Measurements from ENCODE around the gene ARRB2. TPM values are rescaled to one million over a fixed set of nuclear protein-coding genes. Genes with fewer than 3 reads are reported as not detected.

ARRB2 gene
- total and polyA plus RNA-seq, 2 of the 8 experiments (the other 6 are each of a cell fraction or from before 2014, with no cell fraction given): 72.4 to 101 TPM

- no peak overlapping the region for H2BK5ac ChIP-seq (ENCODE audit: low read depth, low read length)
- no peak overlapping the region for H3K56ac ChIP-seq (replicated peaks; ENCODE audit: insufficient read length, low read depth, low read length)
- H3K27ac ChIP-seq (ENCODE audit: low read depth, low read length): no peak overlapping the region
- 0 out of 2 replicates have a peak overlapping the region, but pooled peaks have one; percentile 29 for H2BK15ac ChIP-seq (ENCODE audit: low read length)
- POLR2A ChIA-PET (ENCODE audit: partially characterized antibody): interaction anchor here (0.5 to 1.7 kb wide), 2 partner anchors 9 to 18 kb away, joined by 3 read pairs; partner anchors contain the start of gene MED11
- H2BK20ac ChIP-seq (ENCODE audit: low read length): no peak overlapping the region
- H3K4me1 ChIP-seq (replicated peaks in 1 of 4; ENCODE audit: control insufficient read depth in 3 of 4, insufficient read depth in 4 of 4, low read length in 3 of 4): peaks cover 0 to 7% (median 6%) of the 10 kb centered on the region in 4 experiments; a peak in 4 of 7 replicates
- no peak overlapping the region for H2BK12ac ChIP-seq (ENCODE audit: low read depth, low read length)
- CTCF ChIA-PET (ENCODE audit: partially characterized antibody): interaction anchor here (1.2 kb wide), 1 partner anchor 78 kb away, joined by 3 read pairs; no protein-coding TSS in a partner anchor
- H2AK5ac ChIP-seq (ENCODE audit: low read depth, low read length): no peak overlapping the region
- H2BK120ac ChIP-seq (replicated peaks; ENCODE audit: low read depth, low read length): no peak overlapping the region
- H3K4ac ChIP-seq (replicated peaks; ENCODE audit: insufficient read length, low read depth, low read length): no peak overlapping the region
- H4K8ac ChIP-seq (ENCODE audit: extremely low read depth, insufficient read depth, low read length): no peak overlapping the region
- DNase-seq (ENCODE audit: low read depth in 1 of 2, low spot score in 2 of 2): no peak
- peaks cover 6% of the 10 kb centered on the region for H3K23me2 ChIP-seq (ENCODE audit: low read depth, low read length)
- peaks cover 7% of the 10 kb centered on the region; the same call in 1 of the 2 replicates for H3K79me1 ChIP-seq (ENCODE audit: low read depth, low read length)
- H4K5ac ChIP-seq (ENCODE audit: insufficient read length, low read depth, low read length): no peak overlapping the region
- H3K9ac ChIP-seq (replicated peaks in 1 of 4; ENCODE audit: extremely low read depth in 1 of 4, low read depth in 3 of 4, low read length in 3 of 4): no peak overlapping the region
- no peak for FAIRE-seq
- 91% methylated on average over 3 of the region's 3 CpGs; no CpG with 5 or more reads in 1 of the 2 experiments for WGBS, 2 experiments (ENCODE audit: extremely low coverage in 1 of 2, insufficient coverage in 1 of 2, insufficient read length in 1 of 2, insufficient replicate concordance in 2 of 2, low coverage in 1 of 2, low lambda C conversion rate in 2 of 2, missing lambda C conversion rate in 1 of 2)
- no peak overlapping the region for H2AFZ ChIP-seq (ENCODE audit: low read length)
- H4K20me1 ChIP-seq (replicated peaks in 1 of 2; ENCODE audit: control insufficient read depth in 1 of 2, insufficient read depth in 2 of 2, low read length in 2 of 2): peaks cover 0 to 7% of the 10 kb centered on the region in 2 experiments
- H3K27me3 ChIP-seq (replicated peaks in 1 of 4; ENCODE audit: control insufficient read depth in 3 of 4, extremely low read depth in 1 of 4, insufficient read depth in 3 of 4, low read length in 3 of 4): no peaks in the 10 kb centered on the region
- H3K14ac ChIP-seq (ENCODE audit: insufficient read length): no peak overlapping the region
- peaks cover 0 to 10% (median 6%) of the 10 kb centered on the region in 4 experiments; a peak in 6 of 8 replicates for H3K36me3 ChIP-seq (ENCODE audit: control insufficient read depth in 2 of 4, insufficient read depth in 4 of 4, low read length in 3 of 4)
- H3K18ac ChIP-seq (ENCODE audit: extremely low read depth, low read length): no peak overlapping the region
- H3K4me2 ChIP-seq (ENCODE audit: insufficient read depth in 1 of 2, low read depth in 2 of 2, low read length in 2 of 2): no peak overlapping the region; a peak in 1 of 4 replicates
- H3K9me3 ChIP-seq (ENCODE audit: insufficient read depth in 2 of 2, low read depth in 1 of 2, low read length in 1 of 2): 0 out of 4 replicates have a peak, but pooled peaks cover 0 to 3% of the 10 kb centered on the region in 2 experiments
- no peak overlapping the region for H4K91ac ChIP-seq (replicated peaks; ENCODE audit: insufficient read length, low read length)
- H3K4me3 ChIP-seq (ENCODE audit: extremely low read depth in 1 of 4, insufficient read depth in 2 of 4, low read depth in 3 of 4, low read length in 4 of 4): no peak overlapping the region
- H3K23ac ChIP-seq (ENCODE audit: insufficient read length): no peak overlapping the region
- H3K79me2 ChIP-seq (ENCODE audit: control insufficient read depth in 1 of 2, insufficient read depth in 2 of 2, low read length in 2 of 2): peaks cover 0 to 19% of the 10 kb centered on the region in 2 experiments; a peak in 2 of 4 replicates
- TF ChIP-seq RNF2 (IDR thresholded peaks at IDR 0.05; ENCODE audit: borderline replicate concordance, low read depth, low read length, missing control alignments, poor library complexity, severe bottlenecking) (no peak), EZH2 (IDR thresholded peaks at IDR 0.05; ENCODE audit: low read depth, low read length, severe bottlenecking) (no peak), RXRA (IDR thresholded peaks at IDR 0.05; ENCODE audit: insufficient read depth, low read depth, low read length) (no peak), ASH2L (IDR thresholded peaks at IDR 0.05; ENCODE audit: low read length) (no peak), EP300 (IDR thresholded peaks at IDR 0.05; ENCODE audit: borderline replicate concordance in 1 of 2, low read depth in 2 of 2, low read length in 2 of 2) (no peak), CREB1 (IDR thresholded peaks at IDR 0.05) (no peak), PHF8 (conservative IDR thresholded peaks at IDR 0.05; ENCODE audit: low read depth, low read length) (no peak), SP2 (IDR thresholded peaks at IDR 0.05; ENCODE audit: low read length) (no peak), GTF2F1 (IDR thresholded peaks at IDR 0.05; ENCODE audit: borderline replicate concordance, low read depth, low read length) (no peak), POU5F1 (IDR thresholded peaks at IDR 0.05; ENCODE audit: low read depth, low read length) (no peak), CTBP2 (IDR thresholded peaks at IDR 0.05; ENCODE audit: borderline replicate concordance, insufficient read depth, insufficient read length, low read length) (no peak), JUN (IDR thresholded peaks at IDR 0.05; ENCODE audit: low read depth, low read length) (no peak), TAF1 (IDR thresholded peaks at IDR 0.05; ENCODE audit: low read depth, low read length) (no peak)
Observed at GRCh38 chr17:4712526-4712925, 2.1 kb downstream of the ARRB2 start.

All from H1 (cell line).